HG02981 (cell line): ENCODE measurements around the gene GAGE12G.
"Not testable (repeated sequence)": the region's sequence is repeated elsewhere in the genome, so short reads cannot be mapped to it uniquely, and the experiment has no call there.

Experiments
- ATAC-seq: cut with Tn5 transposase; IDR thresholded peaks from one replicate; pipeline ENCODE4 v1.9.1; 2021; ENCODE audit warnings: mild to moderate bottlenecking, moderate library complexity; ENCODE audit not compliant: unreplicated experiment

The GAGE12G gene

GRCh38 chrX:49570100-49570499 is at the start of gene GAGE12G:
Gene GAGE12G, plus strand, starts transcription at chrX:49570400. Its CDS starts 1,155 bp downstream, at chrX:49571555.
- not testable (repeated sequence) for ATAC-seq

- ATAC-seq: not testable (repeated sequence)
Observed at GRCh38 chrX:49531877-49532276, 38.3 kb upstream of the GAGE12G start, which contains the start of gene GAGE12C. Gene GAGE12C, plus strand, starts transcription at chrX:49532177. Its CDS starts 1,155 bp downstream, at chrX:49533332.

GRCh38 chrX:49541433-49541832 is 28.8 kb upstream of the GAGE12G start, which contains the start of gene GAGE12D:
Gene GAGE12D, plus strand, starts transcription at chrX:49541733. Its CDS starts 1,155 bp downstream, at chrX:49542888.
- not testable (repeated sequence) for ATAC-seq

- not testable (repeated sequence) for ATAC-seq
Observed at GRCh38 chrX:49550989-49551388, 19.2 kb upstream of the GAGE12G start, which contains the start of gene GAGE12E. Gene GAGE12E, plus strand, starts transcription at chrX:49551289. Its CDS starts 1,155 bp downstream, at chrX:49552444.

- ATAC-seq: not testable (repeated sequence)
Observed at GRCh38 chrX:49560542-49560941, 9.7 kb upstream of the GAGE12G start, which contains the start of gene GAGE12F. Gene GAGE12F, plus strand, starts transcription at chrX:49560842. Its CDS starts 1,155 bp downstream, at chrX:49561997.

- ATAC-seq: not testable (repeated sequence)
Observed at GRCh38 chrX:49568728-49569127, 1.5 kb upstream of the GAGE12G start.

GRCh38 chrX:49569152-49569551 is 1.0 kb upstream of the GAGE12G start:
- ATAC-seq: not testable (repeated sequence)

- ATAC-seq: not testable (repeated sequence)
Observed at GRCh38 chrX:49579649-49580048, 9.4 kb downstream of the GAGE12G start, which contains the start of gene GAGE12H. Gene GAGE12H, plus strand, starts transcription at chrX:49579949. Its CDS starts 1,155 bp downstream, at chrX:49581104.

GRCh38 chrX:49589196-49589595 is 19.0 kb downstream of the GAGE12G start, which contains the start of gene GAGE2A:
Gene GAGE2A, plus strand, starts transcription at chrX:49589496. Its CDS starts 1,155 bp downstream, at chrX:49590651.
- not testable (repeated sequence) for ATAC-seq

- ATAC-seq: not testable (repeated sequence)
Observed at GRCh38 chrX:49589769-49590478, 19.7 kb downstream of the GAGE12G start.

GRCh38 chrX:49590488-49590887 is 20.3 kb downstream of the GAGE12G start:
- ATAC-seq: not testable (repeated sequence)

GRCh38 chrX:49598720-49599119 is 28.5 kb downstream of the GAGE12G start, which contains the start of gene GAGE1:
Gene GAGE1, plus strand, starts transcription at chrX:49599020. Its CDS starts 1,155 bp downstream, at chrX:49600175.
- ATAC-seq: not testable (repeated sequence)

- no peak for ATAC-seq
Observed at GRCh38 chrX:49610718-49611310, 40.6 kb downstream of the GAGE12G start.

- no peak for ATAC-seq
Observed at GRCh38 chrX:49618574-49618973, 48.4 kb downstream of the GAGE12G start.
